GM18508 (cell line): Measurements from ENCODE around the gene RARG.

Source experiments
- ATAC-seq: cut with Tn5 transposase; IDR thresholded peaks from one replicate; pipeline ENCODE4 v1.9.1; 2021; ENCODE audit warnings: moderate number of reproducible peaks; ENCODE audit not compliant: insufficient read depth, unreplicated experiment

Gene RARG

GRCh38 chr12:53195516-53196420 is 36.2 kb downstream of the RARG start:
- ATAC-seq: no peak

GRCh38 chr12:53194973-53195372 is 37.0 kb downstream of the RARG start:
- ATAC-seq: no peak

GRCh38 chr12:53193985-53194716 is 37.9 kb downstream of the RARG start:
- no peak for ATAC-seq

GRCh38 chr12:53193040-53193439 is 39.0 kb downstream of the RARG start:
- ATAC-seq: no peak

GRCh38 chr12:53192531-53193021 is 39.4 kb downstream of the RARG start:
- no peak for ATAC-seq

- ATAC-seq: no peak
Observed at GRCh38 chr12:53191885-53192530, 40.0 kb downstream of the RARG start.

- ATAC-seq: no peak
Observed at GRCh38 chr12:53191096-53191884, 40.7 kb downstream of the RARG start.

- ATAC-seq: no peak
Observed at GRCh38 chr12:53190108-53190729, 41.8 kb downstream of the RARG start.

GRCh38 chr12:53187145-53187899 is 44.7 kb downstream of the RARG start:
- ATAC-seq: no peak

- ATAC-seq: no peak
Observed at GRCh38 chr12:53186745-53187144, 45.3 kb downstream of the RARG start.

- ATAC-seq: no peak
Observed at GRCh38 chr12:53185582-53186153, 46.3 kb downstream of the RARG start.

- no peak for ATAC-seq
Observed at GRCh38 chr12:53184828-53185227, 47.2 kb downstream of the RARG start.

GRCh38 chr12:53182903-53183302 is 49.1 kb downstream of the RARG start:
- ATAC-seq: no peak

- no peak for ATAC-seq
Observed at GRCh38 chr12:53181935-53182334, 50.1 kb downstream of the RARG start.

- ATAC-seq: no peak
Observed at GRCh38 chr12:53180931-53181645, 50.9 kb downstream of the RARG start.

GRCh38 chr12:53180220-53180930 is 51.6 kb downstream of the RARG start, which contains the start of the genes CSAD and ZNF740:
TSS of gene CSAD (minus strand) at chr12:53180925. CDS start at chr12:53173470, 7,455 bp downstream.
TSS of gene ZNF740 (plus strand) at chr12:53180722. CDS start at chr12:53181984, 1,262 bp downstream.
- peak; percentile 48 for ATAC-seq

- ATAC-seq: peak; percentile 8
Observed at GRCh38 chr12:53179687-53180219, 52.3 kb downstream of the RARG start.
